GM19099 (cell line): ENCODE measurements around the gene NTM.

Experiments used
- POLR2A ChIP-seq: IDR thresholded peaks from 3 replicates; pipeline ENCODE4 v1.6.1; 2011; ENCODE audit warnings: low read depth; ENCODE audit not compliant: insufficient read length; ENCODE audit errors: extremely low read depth

The NTM gene

DNA sequence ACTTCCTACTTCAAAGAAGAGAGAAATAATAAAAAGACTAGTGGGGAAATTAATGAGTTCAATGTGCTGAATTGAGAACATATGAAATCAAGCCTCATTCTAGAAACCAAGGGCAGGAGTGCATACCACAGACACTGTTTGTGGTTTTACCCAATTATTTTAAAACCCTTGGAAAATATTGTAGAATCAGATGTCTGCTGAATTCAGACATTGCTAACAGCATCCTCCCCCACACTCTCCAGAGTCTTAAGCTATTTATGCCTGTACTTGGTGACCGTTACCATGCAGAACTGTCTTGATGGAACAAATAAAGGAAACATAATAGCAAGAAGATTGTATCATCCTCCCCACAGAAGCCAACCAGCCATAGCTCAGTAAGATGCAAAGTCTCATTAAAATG is 850.1 kb downstream of the NTM start:
- TF ChIP-seq POLR2A = no peak

DNA sequence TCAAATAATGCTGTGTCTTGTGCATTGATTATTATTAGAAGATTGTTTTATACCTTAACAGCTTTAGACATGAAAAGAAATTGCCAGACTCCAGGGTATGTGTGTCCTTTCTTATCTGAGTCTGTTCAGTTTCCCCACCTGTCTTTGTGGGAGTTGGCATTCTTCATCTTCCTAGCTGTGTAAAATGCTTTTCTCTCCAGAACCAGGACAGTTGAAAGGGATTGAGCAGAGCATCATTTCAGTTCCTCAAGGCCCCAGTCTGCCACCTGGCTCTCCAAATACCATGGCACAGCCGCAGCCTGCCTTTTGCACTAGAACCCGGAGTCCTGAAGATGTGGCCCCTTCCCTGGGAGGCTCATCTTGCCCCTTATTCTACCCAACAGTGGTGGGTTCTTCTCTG is 851.9 kb downstream of the NTM start:
- TF ChIP-seq POLR2A = no peak

DNA sequence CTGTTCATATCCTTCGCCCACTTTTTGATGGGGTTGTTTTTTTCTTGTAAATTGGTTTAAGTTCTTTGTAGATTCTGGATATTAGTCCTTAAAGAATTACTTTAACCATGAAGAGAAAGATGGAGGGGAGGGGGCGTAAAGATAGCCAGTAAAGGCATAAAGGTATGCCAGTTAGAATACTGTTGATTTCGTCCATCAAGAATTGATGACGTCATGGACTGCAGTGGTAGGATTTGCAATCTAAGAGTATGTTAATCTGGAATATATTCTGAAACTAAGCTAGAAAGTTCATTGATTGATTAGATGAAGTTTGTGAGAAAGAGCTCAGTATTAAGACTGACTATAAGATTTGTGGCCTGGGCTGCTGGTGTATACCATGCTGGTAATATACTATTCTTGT is 856.1 kb downstream of the NTM start:
- TF ChIP-seq POLR2A = no peak

DNA sequence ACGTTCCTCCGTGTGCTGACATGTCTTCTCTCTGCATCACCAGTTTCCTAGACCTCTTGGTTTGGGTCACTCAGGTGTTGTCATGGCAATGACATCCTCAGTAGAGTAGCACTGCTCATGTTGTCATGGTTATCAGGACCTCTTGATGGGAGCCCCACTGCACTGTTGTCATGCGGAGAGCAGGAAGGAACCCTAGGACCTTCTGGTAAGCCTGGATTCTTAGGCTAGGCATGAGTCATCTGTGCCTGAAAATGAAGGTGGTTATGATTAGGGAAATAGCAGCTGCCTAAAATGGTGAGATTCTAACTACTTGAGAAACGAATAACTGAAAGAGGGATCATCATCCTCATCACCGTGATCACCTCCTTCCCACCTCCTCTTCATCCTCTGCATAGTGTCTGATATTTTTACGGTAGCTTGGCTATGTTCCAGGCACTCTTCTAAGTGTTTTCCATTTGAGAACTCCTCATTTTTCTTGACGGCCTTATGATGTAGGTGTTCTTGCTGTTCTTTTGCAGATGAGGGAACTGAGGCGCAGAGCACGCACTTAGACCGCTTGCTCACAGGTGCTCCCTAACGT is 858.4 kb downstream of the NTM start:
- no peak for TF ChIP-seq POLR2A

DNA sequence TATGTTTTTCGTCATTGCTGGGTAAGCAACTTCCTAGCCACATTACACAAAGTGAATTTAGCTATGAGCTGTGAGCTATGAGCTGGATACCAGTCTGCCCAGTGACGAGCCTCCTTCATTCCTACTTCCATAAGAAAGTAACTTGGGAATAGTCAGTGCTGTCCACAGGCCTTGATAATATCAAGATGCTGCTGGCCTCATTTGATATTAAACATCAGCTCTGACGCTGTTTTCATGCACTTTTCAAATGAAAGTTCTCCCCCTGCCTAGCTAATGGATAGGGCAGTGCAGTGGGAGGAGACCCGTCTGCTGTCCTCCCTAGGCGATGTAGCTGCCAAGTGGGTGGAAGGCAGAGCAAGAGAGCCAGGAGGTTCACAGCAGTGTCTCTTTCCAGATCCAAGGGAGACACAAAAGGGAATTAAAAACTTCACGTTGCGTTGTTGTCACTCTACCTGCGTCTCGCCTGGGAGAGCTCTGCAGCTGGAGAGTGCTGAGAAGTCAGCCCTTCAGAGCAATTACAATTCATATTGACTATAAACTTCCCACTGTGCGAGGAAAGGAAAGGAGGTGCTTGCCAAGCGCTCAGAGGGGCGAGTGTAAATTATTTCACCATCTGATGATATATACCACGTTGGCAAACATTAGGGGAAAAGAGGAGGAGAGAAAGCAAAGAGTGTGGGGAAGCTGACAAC is 861.4 kb downstream of the NTM start:
- TF ChIP-seq POLR2A = no peak

DNA sequence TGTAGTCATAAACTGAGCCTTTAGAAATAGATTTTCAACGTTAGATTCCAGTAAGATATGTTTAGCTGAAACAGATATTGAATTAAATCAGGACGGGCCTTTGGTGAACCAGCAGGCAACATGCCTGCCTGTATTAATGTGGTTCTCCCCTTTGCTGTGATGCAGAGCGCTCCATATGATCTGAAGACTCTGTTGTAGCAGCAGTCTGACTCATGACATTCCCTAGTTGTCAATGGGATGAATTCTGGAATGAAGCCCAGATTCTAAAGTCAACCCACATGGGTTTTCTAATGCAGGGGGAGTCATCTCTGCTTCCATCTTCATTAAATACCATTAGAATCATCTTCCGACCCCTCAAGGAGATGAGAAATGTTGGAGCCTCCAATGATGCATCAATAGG is 864.5 kb downstream of the NTM start:
- TF ChIP-seq POLR2A = no peak

DNA sequence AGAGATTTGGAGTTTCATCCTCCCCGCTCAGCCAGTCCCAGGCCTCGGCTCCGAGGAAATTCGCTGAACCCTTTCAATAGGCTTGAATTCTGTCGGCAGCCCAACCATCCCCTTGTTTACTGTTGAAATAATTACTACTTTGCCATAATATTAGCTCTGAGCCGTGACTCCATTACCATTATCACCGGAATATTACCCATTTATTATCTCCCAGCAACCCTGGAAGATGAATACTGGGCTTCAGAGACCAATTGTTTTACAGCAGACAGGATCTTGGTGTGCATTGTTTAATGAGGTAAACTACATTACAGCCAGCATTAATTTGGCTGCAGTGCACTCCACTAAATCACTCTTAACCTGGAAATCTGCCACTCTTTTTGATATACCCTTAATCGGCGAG is 867.4 kb downstream of the NTM start:
- no peak for TF ChIP-seq POLR2A

DNA sequence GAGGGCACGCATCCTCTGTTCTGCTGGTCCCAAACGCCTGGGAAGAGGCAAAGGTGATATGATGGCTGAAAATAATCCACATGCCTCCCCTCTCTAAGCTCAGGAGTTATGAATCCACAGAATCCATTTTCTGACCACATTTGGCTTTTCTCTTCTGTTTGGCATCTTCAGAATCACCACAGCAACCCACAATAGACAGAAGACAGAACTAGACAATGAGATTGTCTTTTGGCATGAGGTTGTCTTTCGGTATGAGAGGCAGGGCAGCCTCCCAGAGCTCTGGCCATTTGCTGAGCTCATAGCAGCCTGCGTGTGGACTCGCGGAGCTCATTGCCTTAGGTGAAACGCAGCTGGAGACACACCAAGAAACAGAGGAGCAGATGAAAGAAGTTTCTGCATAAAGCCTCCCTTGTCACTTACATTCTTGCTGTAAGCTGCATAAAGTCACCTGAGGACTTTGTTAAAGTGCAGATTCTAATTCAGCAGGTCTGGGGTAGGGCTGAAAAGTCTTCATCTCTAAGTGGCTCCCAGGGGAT is 868.0 kb downstream of the NTM start:
- no peak for TF ChIP-seq POLR2A

DNA sequence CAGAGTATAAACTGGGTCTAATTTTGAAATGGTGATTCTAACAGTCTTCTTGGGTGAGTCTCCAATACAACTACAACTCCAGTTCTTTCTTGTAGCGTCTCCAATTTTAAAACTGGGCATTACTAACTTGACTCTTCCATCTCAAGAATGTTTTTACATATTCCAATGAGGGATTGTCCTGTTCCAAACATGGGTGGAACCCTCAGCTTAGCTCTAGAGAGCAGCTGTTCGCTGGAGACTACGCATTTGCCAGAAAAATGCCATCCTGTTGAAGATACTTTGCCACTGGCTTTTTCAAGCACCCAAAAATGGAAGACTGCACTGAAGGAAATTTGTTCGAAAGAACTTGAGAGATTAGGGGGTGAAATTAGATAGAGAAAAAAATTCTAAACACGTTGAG is 870.0 kb downstream of the NTM start:
- no peak for TF ChIP-seq POLR2A

DNA sequence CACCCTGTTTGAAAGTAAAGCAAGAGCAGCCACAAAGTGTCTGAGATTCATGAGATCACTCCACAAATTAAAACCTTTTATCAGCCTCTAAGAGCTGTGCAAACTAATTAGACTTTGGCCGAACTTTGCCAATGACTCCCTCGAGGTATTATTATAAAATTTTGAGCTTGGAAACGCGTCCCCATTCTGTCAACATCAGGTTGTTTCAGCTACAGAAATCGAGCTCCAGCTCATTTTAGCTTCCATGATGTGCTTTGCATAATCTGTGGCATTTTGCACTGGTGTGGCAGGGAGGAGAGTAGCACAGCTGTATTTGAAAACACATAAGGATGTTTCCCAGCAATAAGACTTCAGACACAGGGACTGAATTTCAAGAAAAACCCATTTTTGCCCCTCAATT is 872.2 kb downstream of the NTM start:
- TF ChIP-seq POLR2A = no peak

DNA sequence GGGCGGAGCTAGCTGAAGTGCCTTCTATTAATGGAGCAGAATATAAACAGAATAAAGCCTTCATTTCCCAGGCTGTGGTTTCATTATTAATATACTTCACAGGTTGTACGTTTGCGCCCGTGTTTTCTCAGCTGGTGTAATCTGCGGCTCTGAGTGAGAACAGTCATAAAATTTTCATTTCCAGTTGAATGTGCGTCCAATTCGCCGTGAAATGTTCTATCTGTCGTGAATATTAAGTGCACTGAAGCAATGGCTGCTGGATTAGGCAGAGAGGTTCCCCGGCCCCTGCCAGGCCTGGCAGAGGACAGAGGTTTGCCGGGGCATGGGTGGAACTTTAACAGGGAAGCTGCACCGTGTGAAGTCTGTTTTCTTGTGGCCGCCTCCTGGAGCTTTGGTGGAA is 874.4 kb downstream of the NTM start:
- no peak for TF ChIP-seq POLR2A

DNA sequence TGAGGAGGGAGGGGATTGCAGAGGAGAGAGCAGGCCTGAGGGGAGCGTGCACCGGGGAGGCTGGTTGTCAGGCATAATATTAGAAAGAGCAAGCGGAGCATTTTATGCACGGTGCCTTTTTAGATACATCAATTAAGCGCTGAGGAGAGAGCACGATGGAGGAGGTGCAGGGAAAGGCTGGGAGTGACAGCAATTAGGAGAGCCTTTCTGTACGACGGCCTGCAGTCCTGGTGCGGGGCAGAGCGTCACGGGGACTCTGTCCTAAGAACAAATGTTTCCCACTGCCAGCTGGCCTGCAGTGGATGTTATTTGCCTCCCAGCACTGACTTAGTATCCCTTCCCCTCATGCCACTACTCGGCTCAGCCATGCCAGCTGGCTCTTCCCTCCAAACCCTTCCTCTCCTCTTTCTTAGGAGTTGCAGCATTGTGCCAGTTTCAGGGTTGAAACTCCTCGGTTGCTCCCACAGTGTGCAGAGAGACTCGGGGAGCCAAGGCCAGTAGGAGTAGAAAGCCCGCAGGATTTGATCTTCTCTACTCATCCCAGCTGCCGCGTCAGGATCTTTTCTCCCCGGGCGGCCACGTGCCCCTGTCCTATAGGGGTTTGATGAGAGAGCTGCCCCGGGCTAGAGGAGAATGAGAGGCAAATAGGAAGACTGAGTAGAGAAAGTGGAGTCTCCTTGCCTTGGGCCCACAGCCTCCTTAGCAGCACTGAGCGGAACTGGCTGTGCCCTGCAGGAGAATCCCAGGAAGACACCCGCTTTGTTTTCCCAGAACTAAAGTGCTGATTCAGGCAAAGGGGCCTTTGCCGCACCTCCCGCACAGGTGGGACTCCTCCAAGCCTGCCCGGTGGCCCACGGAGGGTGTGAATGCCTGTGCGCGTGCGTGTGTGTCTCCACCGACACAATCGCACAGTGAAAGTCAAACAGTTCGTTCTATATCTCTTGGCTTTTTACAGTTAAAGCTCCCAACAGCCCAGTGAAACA is 875.3 kb downstream of the NTM start:
- no peak for TF ChIP-seq POLR2A

DNA sequence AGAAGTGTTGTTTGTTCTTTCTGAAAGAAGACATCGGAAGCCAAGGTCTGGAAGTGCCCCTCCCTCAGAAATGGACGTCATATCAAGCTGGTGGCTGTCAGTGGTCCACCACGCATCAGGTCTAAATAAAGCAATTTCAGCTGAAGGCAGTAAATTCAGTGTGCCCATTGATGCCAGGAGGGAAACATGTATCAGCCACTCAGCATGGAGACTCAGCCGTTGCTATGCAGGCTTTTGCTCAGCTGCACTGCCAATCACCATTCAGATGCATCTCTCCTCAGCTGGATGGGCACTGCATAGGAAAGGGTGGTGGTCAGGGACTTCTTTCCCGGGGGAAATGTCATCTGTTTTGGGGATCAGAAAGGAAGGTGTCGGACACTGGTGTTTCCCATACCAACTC is 878.2 kb downstream of the NTM start:
- TF ChIP-seq POLR2A = no peak

DNA sequence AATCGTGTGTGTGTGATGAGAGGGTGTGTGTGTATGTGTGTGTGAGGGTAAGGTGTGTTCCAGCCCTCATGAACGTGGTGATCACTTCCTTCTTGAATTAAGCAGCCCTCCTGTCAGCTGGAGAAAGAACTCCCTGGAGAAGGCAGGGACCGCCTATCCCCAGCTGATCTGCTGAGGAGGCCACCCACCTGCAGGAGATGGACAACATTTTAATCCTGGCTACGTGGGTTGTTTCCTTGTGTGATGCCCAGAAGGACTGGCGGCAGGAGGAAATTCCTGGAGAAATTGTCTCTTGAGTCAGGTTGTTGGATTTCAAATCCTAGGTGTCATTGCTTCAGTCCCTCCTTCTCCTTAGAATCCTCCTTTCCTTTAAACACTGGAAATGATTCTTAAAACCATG is 878.8 kb downstream of the NTM start:
- no peak for TF ChIP-seq POLR2A

DNA sequence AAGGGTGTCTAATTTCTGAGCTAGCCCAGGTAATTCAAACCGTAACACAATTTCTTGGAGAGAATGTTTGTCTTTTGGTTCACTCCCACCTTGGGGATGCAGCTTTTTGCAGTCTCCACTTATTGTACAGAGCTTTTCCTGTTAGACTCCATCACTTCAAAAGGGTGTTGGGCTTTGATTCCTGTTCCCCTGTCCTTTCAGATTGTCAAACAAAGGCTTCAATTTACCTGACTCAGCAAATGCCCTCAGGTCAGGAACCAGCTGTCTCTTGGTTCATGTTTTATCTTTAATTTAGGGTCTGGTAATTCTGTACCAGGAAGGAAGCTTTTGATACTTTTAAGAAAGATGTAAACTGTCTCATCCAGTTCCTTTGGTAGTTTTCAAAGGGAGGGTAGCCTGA is 880.6 kb downstream of the NTM start:
- no peak for TF ChIP-seq POLR2A

DNA sequence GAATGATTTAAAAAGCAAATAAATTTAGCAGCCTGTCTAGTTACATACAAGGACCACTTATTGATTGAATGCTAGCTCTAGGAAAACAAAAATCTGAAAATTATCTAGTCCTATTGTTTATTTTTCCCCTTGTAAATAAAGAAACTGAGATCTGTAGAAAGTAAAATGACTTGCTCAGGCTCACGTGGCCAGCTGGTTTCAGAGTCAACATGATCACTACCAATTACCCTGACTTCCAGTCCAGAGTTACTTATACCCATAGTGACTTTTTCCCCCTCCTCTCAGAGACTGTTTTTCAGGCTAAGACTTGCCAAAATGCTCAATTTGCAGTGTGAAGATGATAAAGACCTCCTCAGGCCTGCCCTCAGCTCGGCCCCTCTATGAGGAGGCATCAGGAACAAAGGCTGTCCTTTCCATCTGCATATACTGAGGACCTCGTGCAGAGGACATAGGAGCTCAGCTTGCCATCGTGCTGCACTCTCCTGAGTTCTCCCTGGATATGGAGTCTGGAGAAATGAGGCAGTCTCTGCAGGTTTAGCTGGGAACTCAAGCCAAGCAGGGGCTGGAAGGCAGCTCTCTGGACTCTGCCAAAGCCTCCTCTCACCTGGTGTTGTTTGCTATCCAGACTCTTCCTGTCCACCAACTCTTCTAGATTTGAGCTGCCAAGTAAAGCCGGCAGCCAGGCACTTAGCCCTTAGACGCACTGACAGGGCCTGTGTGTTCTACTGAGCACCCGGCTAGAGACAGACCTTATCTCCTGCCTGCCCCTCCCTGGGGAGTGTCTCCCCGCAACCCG is 883.3 kb downstream of the NTM start:
- TF ChIP-seq POLR2A = no peak

DNA sequence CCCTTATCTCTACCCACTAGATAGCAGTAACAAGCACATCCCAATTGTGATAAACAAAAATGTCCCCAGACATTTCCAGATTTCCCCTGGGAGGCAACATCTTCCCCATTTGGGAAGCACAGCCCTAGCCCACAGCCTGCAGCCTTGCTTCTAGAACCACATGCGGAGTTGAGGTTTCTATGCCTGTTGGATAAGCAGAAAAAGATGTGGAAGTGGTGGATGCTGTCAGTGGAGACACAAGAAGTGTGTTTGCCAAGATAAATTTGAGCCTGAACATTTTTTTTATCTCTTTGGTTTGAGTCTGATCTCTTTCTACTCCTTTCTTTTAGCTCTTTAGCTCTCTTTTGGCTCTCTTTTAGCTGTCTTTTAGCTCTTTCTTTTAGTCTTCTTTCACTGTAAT is 884.5 kb downstream of the NTM start:
- no peak for TF ChIP-seq POLR2A
